HUES6 (cell line): ENCODE measurements around the gene DDOST.
A peak's percentile ranks its signal among the peaks of the same experiment; 100 is the strongest.

Experiments
- H3K27ac ChIP-seq: 2 replicates; pipeline ENCODE4 v1.7.0; 2013; ENCODE audit warnings: low read depth, mild to moderate bottlenecking, low read length, inconsistent platforms
- H3K27me3 ChIP-seq: 2 replicates; pipeline ENCODE4 v1.6.1; 2013; ENCODE audit warnings: low read length; ENCODE audit not compliant: control insufficient read depth, insufficient read depth
- H3K36me3 ChIP-seq: 2 replicates; pipeline ENCODE4 v1.6.1; 2013; ENCODE audit warnings: low read length; ENCODE audit not compliant: control insufficient read depth, insufficient read depth
- H3K4me1 ChIP-seq: 2 replicates; pipeline ENCODE4 v1.6.1; 2013; ENCODE audit warnings: low read length; ENCODE audit not compliant: control insufficient read depth, insufficient read depth
- H3K4me3 ChIP-seq: 2 replicates; pipeline ENCODE4 v1.5.1; 2013; ENCODE audit warnings: low read depth, low read length
- H3K9ac ChIP-seq: one replicate; pipeline ENCODE4 v1.6.1; 2013; ENCODE audit warnings: mild to moderate bottlenecking, low read length
- H3K9me3 ChIP-seq: 2 replicates; pipeline ENCODE4 v1.6.1; 2013; ENCODE audit warnings: low read depth, low read length; ENCODE audit not compliant: control insufficient read depth, insufficient read depth

The DDOST gene

DNA sequence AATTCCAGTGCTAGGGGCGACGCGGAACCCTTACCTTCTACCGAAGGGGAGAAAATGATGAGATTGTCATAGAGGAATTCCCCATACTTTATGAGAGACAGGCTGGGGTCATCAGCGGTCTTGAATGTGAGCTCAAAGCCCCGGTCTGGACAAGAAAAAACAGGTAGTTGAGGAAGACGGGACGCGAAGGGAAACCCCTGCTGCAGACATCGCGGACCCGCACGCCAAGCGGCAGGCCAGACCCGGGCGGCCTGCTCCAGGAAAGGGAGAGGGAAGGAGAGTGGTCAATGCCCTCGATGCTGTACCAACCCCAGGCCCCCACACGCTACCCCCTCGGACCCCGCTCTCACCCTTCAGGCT is 342 bp downstream of the DDOST start:
- no peaks in the 10 kb centered on the region for H3K27me3 ChIP-seq
- H3K4me3 ChIP-seq: peak overlapping the region; percentile 86
- H3K9me3 ChIP-seq: no peaks in the 10 kb centered on the region
- H3K9ac ChIP-seq: peak overlapping the region; percentile 87
- H3K36me3 ChIP-seq: peaks cover 38% of the 10 kb centered on the region
- H3K27ac ChIP-seq: peak overlapping the region; percentile 39; the same call in 1 of the 2 replicates
- H3K4me1 ChIP-seq: peaks cover 9% of the 10 kb centered on the region; the same call in 1 of the 2 replicates

DNA sequence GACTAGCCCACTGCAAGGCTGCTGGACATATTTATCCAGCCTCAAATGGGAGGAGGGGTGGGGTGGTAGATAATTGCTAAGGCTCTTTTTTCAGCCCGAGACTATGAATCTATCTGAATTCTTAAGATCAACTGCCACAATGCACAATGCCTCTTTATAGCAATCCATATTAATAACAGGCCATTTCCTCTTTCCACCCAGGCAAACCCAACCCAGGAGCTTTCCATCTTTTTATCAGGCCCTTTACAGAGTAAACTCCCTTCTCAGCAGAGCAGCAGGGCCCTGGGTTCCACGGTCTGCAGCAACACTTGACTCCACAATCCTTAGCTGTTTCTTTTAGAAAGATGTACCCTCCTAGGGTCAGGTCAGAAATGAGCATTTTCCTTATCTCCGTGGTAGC is 806 bp downstream of the DDOST start:
- no peaks in the 10 kb centered on the region for H3K27me3 ChIP-seq
- H3K4me3 ChIP-seq: peak overlapping the region; percentile 86
- no peak overlapping the region for H3K27ac ChIP-seq
- H3K36me3 ChIP-seq: peaks cover 43% of the 10 kb centered on the region
- peaks cover 9% of the 10 kb centered on the region; the same call in 1 of the 2 replicates for H3K4me1 ChIP-seq
- peak overlapping the region; percentile 87 for H3K9ac ChIP-seq
- H3K9me3 ChIP-seq: no peaks in the 10 kb centered on the region

DNA sequence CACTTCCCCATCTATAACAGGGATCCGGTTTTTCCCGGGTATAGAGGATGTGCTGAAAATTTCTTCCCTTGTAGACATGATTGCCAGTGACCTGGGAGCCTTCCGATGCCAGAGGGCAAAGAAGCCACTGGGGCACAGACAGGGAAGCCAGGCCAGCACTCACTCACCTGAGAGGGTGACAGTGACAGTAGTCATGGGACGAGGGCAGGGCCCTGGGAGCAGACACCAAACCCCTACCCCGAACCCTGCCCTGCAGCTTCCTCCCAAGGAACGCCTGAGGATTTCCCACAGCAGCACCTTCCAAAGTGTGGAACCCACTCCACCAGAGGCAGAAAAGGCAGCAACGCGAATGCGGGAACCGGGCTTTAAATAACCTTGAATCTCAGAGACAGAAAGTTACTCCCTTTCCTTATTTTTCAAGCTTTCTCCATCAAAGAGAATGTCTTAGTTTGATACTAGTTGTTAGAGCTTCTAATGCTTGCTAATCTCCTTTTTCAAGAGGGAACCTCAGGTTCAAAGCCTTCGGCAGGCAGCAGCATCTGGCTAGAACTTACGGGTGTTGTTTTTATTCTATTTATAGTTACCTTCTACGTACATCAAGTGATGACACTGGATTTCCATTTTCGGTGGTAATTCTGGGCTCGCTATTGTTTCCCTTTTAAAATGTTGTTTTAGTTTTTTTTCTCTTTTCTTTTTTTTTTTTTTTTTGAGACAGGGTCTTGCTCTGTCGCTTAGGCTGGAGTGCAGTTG is 2.8 kb downstream of the DDOST start:
- no peak overlapping the region for H3K9ac ChIP-seq
- H3K4me3 ChIP-seq: no peak overlapping the region
- peaks cover 62% of the 10 kb centered on the region for H3K36me3 ChIP-seq
- H3K27ac ChIP-seq: no peak overlapping the region
- peaks cover 9% of the 10 kb centered on the region; the same call in 1 of the 2 replicates for H3K4me1 ChIP-seq
- H3K27me3 ChIP-seq: no peaks in the 10 kb centered on the region
- H3K9me3 ChIP-seq: no peaks in the 10 kb centered on the region

DNA sequence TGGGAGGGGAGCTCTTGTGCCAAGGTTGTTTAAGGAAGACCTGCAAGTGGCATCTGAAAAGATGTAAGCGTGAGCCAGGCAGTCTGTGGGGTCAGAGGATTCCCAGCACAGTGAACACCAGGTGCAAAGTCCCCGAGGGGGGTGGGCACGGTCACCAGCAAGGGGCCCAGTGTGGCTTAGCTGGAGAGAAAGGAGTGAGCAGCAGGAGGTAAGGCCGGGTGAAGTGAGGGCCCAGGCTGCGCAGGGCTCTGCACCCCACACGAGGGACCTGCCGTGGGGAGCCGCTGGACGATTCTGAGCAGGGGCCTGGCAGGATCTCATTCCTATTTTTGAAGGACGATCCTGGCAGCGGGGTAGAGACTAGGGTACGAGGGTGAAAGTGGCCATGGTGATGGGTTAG is 4.1 kb downstream of the DDOST start:
- Histone ChIP-seq H3K4me1 (peaks cover 5% of the 10 kb centered on the region; the same call in 1 of the 2 replicates), H3K36me3 (peaks cover 75% of the 10 kb centered on the region), H3K9ac (no peak overlapping the region), H3K9me3 (no peaks in the 10 kb centered on the region), H3K27ac (no peak overlapping the region), H3K27me3 (no peaks in the 10 kb centered on the region), H3K4me3 (no peak overlapping the region)

DNA sequence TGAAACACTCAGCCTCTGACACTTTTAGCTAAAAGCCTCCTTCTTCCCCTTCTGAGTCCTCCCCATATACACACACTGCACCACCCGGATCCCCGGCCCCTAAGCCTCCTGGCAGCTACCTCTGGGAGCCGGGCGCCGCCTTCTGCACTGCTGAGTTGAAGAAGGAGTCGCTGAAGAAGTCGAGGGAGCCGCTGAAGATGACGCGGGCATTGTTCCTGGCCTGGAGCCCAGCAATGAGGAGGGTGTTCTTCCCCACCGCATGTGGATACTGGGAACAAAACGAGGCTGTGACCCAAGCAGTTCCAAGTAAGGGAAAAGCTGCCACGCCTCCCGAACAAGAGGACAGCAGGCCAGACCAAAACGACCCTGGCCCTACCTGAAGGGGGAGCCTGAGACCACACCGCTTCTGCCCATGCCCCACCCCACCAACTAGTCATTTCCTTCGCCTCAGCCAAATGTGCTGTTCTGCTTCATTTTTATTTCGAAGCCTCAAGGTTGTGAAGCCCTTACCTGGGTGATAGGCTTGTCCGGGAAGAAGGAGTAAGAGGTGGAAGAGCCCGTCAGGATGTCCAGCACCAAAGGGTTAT is 7.0 kb downstream of the DDOST start:
- Histone ChIP-seq H3K4me3 (no peak overlapping the region), H3K9me3 (no peaks in the 10 kb centered on the region), H3K27me3 (no peaks in the 10 kb centered on the region), H3K9ac (no peak overlapping the region), H3K27ac (no peak overlapping the region), H3K4me1 (no peaks in the 10 kb centered on the region), H3K36me3 (peaks cover 96% of the 10 kb centered on the region)

DNA sequence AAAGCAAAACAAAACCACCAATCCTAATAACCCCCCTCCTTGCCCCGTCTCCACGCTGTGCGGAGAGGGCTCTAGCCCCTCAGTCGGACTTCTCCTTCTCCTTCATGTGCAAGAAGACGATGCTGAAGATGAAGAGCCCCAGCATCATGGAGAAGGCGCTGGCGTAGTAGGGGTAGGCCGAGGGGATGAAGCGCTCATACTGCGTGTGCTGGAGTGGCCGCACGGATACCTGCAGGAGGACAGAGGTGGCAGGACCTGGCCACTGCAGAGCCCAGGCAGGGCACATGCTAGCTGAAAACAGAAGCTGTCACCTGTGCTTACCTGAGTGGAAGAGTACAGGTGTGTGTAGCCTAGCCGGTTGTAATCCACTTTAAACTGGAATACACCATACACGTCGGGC is 8.9 kb downstream of the DDOST start:
- Histone ChIP-seq H3K27ac (no peak overlapping the region), H3K36me3 (peaks cover 91% of the 10 kb centered on the region), H3K9ac (no peak overlapping the region), H3K4me1 (no peaks in the 10 kb centered on the region), H3K27me3 (no peaks in the 10 kb centered on the region), H3K4me3 (no peak overlapping the region), H3K9me3 (no peaks in the 10 kb centered on the region)

DNA sequence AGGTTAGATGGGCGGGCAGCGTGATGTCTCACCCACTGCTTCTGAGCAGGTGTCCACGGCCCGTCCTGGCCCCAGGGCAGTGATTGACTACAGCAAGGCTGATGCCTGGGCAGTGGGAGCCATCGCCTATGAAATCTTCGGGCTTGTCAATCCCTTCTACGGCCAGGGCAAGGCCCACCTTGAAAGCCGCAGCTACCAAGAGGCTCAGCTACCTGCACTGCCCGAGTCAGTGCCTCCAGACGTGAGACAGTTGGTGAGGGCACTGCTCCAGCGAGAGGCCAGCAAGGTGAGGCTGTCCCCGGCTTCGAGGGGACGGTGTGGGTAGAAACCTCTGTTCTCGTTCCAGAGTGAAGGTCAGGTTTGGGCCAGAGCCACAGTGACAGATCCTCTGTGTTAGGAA is 12.2 kb downstream of the DDOST start:
- no peaks in the 10 kb centered on the region for H3K27me3 ChIP-seq
- no peaks in the 10 kb centered on the region for H3K4me1 ChIP-seq
- peaks cover 76% of the 10 kb centered on the region for H3K36me3 ChIP-seq
- no peak overlapping the region for H3K27ac ChIP-seq
- H3K9me3 ChIP-seq: no peaks in the 10 kb centered on the region
- H3K9ac ChIP-seq: no peak overlapping the region
- H3K4me3 ChIP-seq: no peak overlapping the region

DNA sequence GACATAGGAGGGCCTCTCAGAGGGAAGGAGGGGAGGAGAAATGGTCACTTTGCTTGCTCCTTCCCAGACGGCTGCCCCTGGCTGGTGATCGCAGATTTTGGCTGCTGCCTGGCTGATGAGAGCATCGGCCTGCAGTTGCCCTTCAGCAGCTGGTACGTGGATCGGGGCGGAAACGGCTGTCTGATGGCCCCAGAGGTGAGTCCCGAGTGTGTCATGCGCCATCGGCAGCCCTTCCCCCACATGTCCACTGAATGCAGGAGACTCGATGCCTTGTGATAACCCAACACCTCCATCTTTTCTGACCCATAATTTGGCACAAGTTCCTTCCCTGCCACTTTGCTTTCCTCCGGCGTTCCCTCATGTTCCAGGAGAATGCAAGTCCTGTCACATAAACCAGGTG is 12.7 kb downstream of the DDOST start:
- Histone ChIP-seq H3K36me3 (peaks cover 73% of the 10 kb centered on the region), H3K9me3 (no peaks in the 10 kb centered on the region), H3K27me3 (no peaks in the 10 kb centered on the region), H3K9ac (no peak overlapping the region), H3K27ac (no peak overlapping the region), H3K4me3 (no peak overlapping the region), H3K4me1 (no peaks in the 10 kb centered on the region)

DNA sequence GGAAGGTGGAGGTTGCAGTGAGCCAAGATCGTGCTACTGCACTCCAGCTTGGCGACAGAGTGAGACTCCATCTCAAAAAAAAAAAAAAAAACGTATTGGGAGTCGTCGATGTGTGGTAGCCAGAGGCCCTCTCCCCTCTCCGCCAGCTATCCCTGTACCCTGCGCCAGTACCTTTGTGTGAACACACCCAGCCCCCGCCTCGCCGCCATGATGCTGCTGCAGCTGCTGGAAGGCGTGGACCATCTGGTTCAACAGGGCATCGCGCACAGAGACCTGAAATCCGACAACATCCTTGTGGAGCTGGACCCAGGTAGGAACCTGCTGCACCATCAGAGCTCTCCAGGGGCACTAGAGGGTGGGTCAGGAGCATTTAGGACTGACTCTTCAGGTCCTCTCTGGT is 15.8 kb downstream of the DDOST start:
- no peak overlapping the region for H3K9ac ChIP-seq
- H3K27ac ChIP-seq: no peak overlapping the region
- H3K4me3 ChIP-seq: no peak overlapping the region
- 0 out of 2 replicates have a peak, but pooled peaks cover 8% of the 10 kb centered on the region for H3K4me1 ChIP-seq
- H3K9me3 ChIP-seq: no peaks in the 10 kb centered on the region
- peaks cover 61% of the 10 kb centered on the region for H3K36me3 ChIP-seq
- H3K27me3 ChIP-seq: no peaks in the 10 kb centered on the region

DNA sequence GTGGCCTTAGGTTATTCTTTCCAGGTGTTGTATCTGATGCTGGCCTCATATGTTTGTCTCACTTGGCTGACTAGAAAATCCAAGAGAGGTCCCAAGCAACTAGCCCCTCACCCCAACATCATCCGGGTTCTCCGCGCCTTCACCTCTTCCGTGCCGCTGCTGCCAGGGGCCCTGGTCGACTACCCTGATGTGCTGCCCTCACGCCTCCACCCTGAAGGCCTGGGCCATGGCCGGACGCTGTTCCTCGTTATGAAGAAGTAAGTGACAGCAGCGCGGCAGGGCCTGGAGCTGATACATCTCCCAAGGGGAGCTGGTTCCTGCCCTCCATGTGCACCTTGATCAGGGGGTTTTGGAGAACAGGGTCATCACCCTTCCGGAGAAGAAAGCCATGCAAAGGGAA is 16.8 kb downstream of the DDOST start:
- Histone ChIP-seq H3K27me3 (no peaks in the 10 kb centered on the region), H3K9ac (no peak overlapping the region), H3K4me3 (no peak overlapping the region), H3K27ac (no peak overlapping the region), H3K9me3 (no peaks in the 10 kb centered on the region), H3K36me3 (peaks cover 57% of the 10 kb centered on the region), H3K4me1 (0 out of 2 replicates have a peak, but pooled peaks cover 8% of the 10 kb centered on the region)

DNA sequence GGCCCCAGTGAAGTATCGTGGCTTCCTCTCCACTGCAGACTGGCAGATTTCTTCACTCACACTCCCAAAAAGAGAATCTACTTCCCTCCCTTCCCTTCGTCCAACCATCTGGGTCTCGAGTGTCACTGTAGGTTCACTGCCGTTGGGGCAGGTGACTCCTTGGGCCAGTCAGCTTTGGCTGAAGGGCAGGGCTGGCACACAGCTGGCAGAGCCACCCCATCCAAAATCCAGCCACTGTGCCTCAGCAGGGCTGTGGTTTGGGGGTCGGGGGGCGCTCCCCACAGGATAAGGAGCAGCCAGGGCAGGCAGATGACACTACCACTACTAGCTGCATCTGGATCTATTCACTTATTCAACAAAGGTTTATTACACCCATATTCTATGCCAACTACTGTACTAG is 18.1 kb downstream of the DDOST start:
- no peak overlapping the region for H3K9ac ChIP-seq
- 0 out of 2 replicates have a peak, but pooled peaks cover 8% of the 10 kb centered on the region for H3K4me1 ChIP-seq
- H3K27ac ChIP-seq: no peak overlapping the region
- H3K27me3 ChIP-seq: no peaks in the 10 kb centered on the region
- H3K4me3 ChIP-seq: no peak overlapping the region
- peaks cover 53% of the 10 kb centered on the region for H3K36me3 ChIP-seq
- no peaks in the 10 kb centered on the region for H3K9me3 ChIP-seq
